ENCODE data around the gene SBK1.
"Not testable (repeated sequence)": the region's sequence is repeated elsewhere in the genome, so short reads cannot be mapped to it uniquely, and the experiment has no call there.

Gene SBK1

GRCh38 chr16:28291651-28292626 is at the start of gene SBK1:
Gene SBK1 (plus strand): TSS chr16:28292525. CDS start chr16:28317392, 24,867 bp downstream.
- DNase-seq: peak; percentile 13 to 14

DNA sequence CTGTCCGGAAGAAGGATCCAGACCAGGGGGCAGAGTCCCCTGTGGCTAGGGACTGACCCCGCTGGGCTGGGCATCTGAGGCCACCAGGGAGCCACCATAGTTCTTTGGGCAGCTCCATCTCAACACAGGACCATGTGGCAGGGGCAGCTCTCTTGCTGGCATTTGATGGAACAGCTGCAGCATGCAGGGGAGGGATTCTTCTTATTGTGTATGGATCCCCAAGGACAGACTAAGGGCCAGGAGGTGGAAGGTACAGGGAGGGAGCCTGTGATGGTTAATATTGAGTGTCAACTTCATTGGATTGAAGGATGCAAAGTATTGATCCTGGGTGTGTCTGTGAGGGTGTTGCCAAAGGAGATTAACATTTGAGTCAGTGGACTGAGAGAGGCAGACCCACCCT is 42.8 kb upstream of the SBK1 start:
- not testable (repeated sequence) for DNase-seq

DNA sequence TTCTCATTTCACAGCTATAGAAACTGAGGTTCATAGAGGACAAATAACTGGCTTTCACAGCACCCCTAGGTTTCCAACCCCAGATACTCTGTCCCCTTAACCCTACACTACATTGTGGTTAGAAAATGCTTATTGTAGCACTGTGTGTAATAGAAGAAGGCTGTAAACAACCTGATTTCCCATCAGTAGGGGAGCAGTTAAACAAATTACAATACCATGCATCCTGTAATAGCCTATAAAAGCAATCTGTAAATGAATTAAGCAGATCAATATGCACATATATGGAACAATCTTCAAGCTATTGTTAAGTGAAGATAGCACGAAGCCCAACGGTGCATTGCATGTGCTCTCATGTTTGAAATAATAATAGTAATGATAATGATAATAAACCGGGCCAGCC is 41.3 kb upstream of the SBK1 start:
- DNase-seq: no peak

DNA sequence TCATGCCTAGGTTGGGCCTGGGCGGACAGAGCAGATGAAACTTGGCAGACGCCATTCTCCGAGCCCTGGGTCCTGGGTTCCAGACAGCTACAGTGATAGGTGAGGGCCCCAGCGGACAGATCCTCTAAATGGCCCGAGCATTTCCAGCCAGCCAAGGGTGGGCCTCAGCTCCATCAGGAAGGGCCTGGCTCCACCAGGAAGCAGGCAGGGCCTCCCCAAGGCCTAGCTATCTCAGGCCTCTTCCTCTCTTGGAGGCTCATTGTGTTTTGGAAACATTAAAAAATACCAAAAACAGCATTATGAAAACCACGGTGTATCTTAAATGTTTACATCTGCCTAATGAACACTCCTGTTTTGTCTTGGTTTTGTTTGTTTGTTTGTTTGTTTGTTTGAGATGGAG is 38.2 kb upstream of the SBK1 start:
- DNase-seq: no peak

- no peak for DNase-seq
Measured at GRCh38 chr16:28255838-28256237, 36.5 kb upstream of the SBK1 start.

- DNase-seq: no peak
Measured at GRCh38 chr16:28257256-28257655, 35.1 kb upstream of the SBK1 start.

- no peak for DNase-seq
Measured at GRCh38 chr16:28258567-28258966, 33.8 kb upstream of the SBK1 start.

DNA sequence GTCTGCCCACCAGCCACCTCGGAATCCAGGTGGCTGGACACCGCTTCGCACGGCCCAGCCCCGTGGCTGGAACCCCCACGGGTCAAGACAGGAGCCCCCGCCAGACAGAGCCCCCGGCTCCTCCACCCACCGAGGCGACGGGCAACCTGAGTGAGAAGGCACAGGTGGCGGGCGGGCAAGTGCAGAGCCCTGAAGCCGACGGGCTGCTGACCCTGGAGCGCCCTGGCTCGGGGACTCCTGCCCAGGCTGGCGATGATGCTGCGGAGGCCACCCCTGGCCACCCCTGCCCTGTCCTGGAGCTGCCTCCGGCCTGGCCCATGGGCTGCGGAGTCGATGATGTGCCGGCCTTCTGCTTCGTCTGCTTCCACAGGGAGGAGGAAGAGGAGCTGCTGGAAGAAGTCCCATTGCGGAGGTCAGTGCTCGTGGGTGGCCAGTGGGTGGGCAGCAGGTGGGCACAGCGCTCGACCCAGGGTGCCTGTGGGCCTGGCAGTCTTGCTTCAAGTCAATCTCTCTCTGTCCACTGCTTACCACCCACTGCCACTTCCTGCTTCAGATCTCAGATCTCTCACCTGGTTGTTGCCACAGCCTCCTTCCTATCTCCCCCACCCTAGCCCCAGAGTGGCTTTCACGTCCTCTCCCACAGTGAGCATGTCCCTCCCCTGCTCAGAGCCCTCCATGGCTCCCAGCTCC is 33.1 kb upstream of the SBK1 start:
- no peak for DNase-seq

- no peak for DNase-seq
Measured at GRCh38 chr16:28259781-28260150, 32.6 kb upstream of the SBK1 start.

GRCh38 chr16:28260193-28260592 is 32.1 kb upstream of the SBK1 start:
- DNase-seq: no peak

GRCh38 chr16:28261942-28262341 is 30.4 kb upstream of the SBK1 start:
- no peak for DNase-seq

DNA sequence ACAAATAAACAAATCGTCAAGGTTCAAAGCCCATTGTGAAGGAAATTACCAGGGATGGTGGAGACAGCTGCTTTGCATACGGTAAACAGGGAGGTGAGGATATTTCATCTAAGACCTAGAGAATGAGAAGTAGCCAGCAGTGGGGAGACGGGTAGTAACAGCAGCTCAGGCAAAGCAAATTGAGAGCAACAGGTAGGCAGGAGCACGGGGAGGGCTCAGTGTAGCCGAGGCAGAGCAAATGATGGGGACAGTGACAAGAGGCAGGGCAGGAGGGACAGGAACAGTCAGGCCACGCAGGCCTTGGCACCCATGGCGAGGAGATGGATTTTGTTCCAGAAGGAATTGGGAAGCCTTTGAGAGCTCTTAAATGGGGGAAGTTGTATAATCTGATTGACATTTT is 29.0 kb upstream of the SBK1 start:
- no peak for DNase-seq

- no peak for DNase-seq
Measured at GRCh38 chr16:28264656-28265055, 27.7 kb upstream of the SBK1 start.

DNA sequence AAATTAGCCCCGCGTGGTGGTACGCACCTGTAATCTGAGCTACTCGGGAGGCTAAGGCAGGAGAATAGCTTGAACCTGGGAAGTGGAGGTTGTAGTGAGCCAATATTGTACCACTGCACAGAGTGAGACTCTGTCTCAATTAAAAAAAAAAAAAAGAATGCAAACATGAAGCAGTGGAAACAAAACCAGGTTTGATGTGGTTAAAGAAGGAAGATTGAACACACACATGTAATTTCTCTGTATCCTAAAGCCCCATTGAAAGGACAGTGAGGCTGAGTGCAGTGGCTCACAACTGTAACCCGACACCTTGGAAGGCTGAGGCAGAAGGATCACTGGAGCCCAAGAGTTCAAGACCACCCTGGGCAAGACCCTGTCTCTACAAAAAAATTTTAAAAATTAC is 26.5 kb upstream of the SBK1 start:
- DNase-seq: no peak

DNA sequence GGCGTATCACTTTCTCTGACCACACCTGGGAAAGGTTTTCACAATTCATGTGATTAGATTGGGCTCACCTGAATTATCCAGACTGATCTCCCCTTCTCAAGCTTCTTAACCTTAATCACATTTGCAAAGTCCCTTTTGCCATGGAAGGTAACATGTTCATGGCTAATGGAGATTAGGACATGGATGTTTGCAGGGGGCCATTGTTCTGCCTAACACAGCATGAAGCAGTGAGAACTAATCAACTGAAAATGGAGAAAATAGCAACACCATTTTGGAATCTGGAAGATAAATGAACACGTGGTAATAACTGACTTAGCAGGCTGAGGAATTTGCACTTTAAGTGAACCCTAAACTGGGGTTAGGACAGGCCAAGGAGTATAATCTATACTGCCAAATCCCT is 25.0 kb upstream of the SBK1 start:
- no peak for DNase-seq

DNA sequence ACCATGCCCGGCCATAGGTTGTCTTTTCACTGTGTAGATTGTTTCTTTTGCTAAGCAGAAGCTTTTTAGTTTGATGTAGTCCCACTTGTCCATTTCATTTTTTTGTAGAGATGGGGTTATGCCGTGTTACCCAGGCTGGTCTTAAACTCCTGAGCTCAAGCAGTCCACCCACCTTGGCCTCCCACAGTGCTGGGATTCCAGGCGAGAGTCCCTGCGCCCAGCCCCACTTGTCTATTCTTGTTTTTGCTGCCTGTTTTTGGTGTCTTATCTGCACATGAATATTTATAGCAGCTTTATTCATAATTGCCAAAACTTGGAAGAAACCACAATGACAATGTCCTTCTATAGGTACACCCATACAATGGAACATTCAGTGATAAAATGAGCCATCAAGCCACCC is 18.8 kb upstream of the SBK1 start:
- no peak for DNase-seq

DNA sequence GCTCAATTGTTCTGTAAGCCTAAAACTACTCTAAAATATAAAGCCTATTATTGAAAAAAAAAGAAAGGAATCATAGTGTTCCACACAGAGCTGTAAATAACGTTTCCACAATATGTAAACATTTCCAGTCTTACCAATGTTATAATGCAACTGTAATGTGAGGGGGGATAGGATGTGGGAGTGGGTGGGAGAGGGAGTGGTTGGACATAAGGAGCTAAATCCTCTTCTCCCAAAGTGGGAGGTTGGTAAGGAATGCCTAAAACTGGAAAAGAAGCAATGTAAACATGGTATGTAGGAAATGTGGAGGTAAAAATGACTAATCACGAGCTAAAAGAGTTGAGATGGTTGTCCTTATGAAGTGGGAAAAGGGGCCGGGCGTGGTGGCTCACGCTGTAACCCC is 17.6 kb upstream of the SBK1 start:
- DNase-seq: no peak

GRCh38 chr16:28276301-28276700 is 16.0 kb upstream of the SBK1 start:
- DNase-seq: no peak

- peak; percentile 35 to 41 for DNase-seq
Measured at GRCh38 chr16:28277537-28278388, 14.6 kb upstream of the SBK1 start.

GRCh38 chr16:28279006-28279405 is 13.3 kb upstream of the SBK1 start:
- no peak for DNase-seq

GRCh38 chr16:28280881-28281836 is 11.2 kb upstream of the SBK1 start:
- DNase-seq: no peak

DNA sequence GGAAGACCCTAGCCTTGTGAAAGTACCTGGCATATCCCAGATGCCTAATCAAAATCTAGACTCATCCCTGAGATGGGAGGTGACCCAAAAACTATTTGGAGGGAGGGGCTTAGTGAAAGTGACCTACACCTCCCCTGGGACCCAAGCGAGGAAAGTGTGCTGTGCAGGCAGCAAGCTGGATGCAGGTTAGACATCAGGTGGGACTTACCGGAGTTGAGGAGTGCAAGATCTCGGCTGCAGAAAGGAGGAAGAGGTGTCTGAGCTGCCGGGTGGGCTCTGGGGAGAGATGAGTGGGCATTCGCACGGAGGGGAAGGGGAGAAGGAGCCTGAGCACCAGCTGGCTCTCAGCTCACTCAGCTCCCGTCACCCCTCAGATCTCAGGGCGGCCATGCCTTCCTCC is 10.3 kb upstream of the SBK1 start:
- no peak for DNase-seq
